Right lobe of liver (tissue), 6 donors: ENCODE results near the gene CNDP1. TPM values are rescaled to one million over a fixed set of nuclear protein-coding genes. Genes with fewer than 3 reads are reported as not detected.

Experiments
- ATAC-seq, 4 donors: fragments of 200-7000 bp; cut with Tn5 transposase; one replicate each; pipeline ENCODE4 v1.9.1; 2020; ENCODE audit warnings: mild to moderate bottlenecking in 4 of 4, moderate library complexity in 4 of 4
- DNase-seq, 3 donors: peaks; one replicate each; pipeline ENCODE4 v3.0.0-alpha.2; 2020
- H3K27ac ChIP-seq, 3 donors: fragments of 200-600 bp; one replicate each; pipeline ENCODE4 v1.8.0; 2022
- H3K27me3 ChIP-seq, 2 donors: fragments of 200-600 bp; one replicate each; pipeline ENCODE4 v1.8.0; 2022
- H3K36me3 ChIP-seq, 4 donors: fragments of 200-600 bp; sonication (generic) in 1 of 4; one replicate each; pipeline versions ENCODE4 v1.5.1 to v1.8.0; 2017 to 2022; ENCODE audit warnings: control low read depth in 1 of 4
- H3K4me1 ChIP-seq, 4 donors: fragments of 200-600 bp; sonication (generic) in 1 of 4; one replicate each; pipeline versions ENCODE4 v1.5.1 to v1.8.0; 2017 to 2022; ENCODE audit warnings: control low read depth in 1 of 4
- H3K4me3 ChIP-seq, 3 donors: fragments of 200-600 bp; one replicate each; pipeline ENCODE4 v1.8.0; 2022
- H3K9me3 ChIP-seq, 4 donors: fragments of 200-600 bp; sonication (generic) in 1 of 4; one replicate each; pipeline versions ENCODE4 v1.5.1 to v1.8.0; 2017 to 2022; ENCODE audit warnings: control low read depth in 1 of 4
- POLR2A ChIP-seq: fragments of 450-650 bp; IDR thresholded peaks from one replicate; pipeline ENCODE4 v1.6.1; 2017; ENCODE audit warnings: antibody characterized with exemption, mild to moderate bottlenecking
- WGBS: methylation state at CpG from one replicate; pipeline ENCODE4 v1.1.6; 2018; ENCODE audit warnings: low coverage, low lambda C conversion rate; ENCODE audit not compliant: insufficient coverage; ENCODE audit errors: missing lambda C conversion rate; 5-methylcytosine and 5-hydroxymethylcytosine counted together
- intact Hi-C, 2 donors: fragments of 100-400 bp; cut with DNase I; formaldehyde crosslinking; loops; one replicate each; pipeline versions ENCODE4 v1.11.2 to v1.14.1; 2022
- total RNA-seq, 6 experiments: library from RNA; depleted of rRNA in 2 of 6; stranded (reverse); fragments of >200 nt in 2 of 6; fragmentation: NEBNext Ultra II Directional in 3 of 6; extraction: Animal tissue kit (Norgen Biotek cat#: 25700) in 3 of 6; gene quantifications; one replicate each; pipeline versions ENCODE4 v1.1.0 to v1.2.4, GENCODE V29; 2016 to 2023
- TF ChIP-seq, protein P1 (sequence below), 4 donors: fragments of 200-600 bp in 3 of 4; fragments of 450-650 bp in 1 of 4; IDR thresholded peaks; one replicate each; pipeline versions ENCODE4 v1.5.1 to v1.8.0; 2016 to 2022; ENCODE audit warnings: antibody characterized with exemption in 4 of 4, mild to moderate bottlenecking in 2 of 4
- donor health status: DM: no; HTN: yes; CAD: no.
- donor health status: DM: no; HTN: no; CAD: no.
- donor health status: DM: no; HTN: no; CAD: no.
- donor health status: DM: no; HTN: yes; CAD: no.
- donor health status: DM: no; HTN: yes; CAD: no.

The CNDP1 gene
- total RNA-seq, 6 experiments from 2014 or later = 10.4 to 61.4 (median 28.4) TPM

- DNase-seq (no peak), ATAC-seq (no peak)
- WGBS = 91% methylated on average over 6 of the region's 7 CpGs
- no peak overlapping the region for H3K27ac ChIP-seq
- H3K9me3 ChIP-seq = no peaks in the 10 kb centered on the region
- no peak for TF ChIP-seq POLR2A
- TF ChIP-seq, protein P1, sequence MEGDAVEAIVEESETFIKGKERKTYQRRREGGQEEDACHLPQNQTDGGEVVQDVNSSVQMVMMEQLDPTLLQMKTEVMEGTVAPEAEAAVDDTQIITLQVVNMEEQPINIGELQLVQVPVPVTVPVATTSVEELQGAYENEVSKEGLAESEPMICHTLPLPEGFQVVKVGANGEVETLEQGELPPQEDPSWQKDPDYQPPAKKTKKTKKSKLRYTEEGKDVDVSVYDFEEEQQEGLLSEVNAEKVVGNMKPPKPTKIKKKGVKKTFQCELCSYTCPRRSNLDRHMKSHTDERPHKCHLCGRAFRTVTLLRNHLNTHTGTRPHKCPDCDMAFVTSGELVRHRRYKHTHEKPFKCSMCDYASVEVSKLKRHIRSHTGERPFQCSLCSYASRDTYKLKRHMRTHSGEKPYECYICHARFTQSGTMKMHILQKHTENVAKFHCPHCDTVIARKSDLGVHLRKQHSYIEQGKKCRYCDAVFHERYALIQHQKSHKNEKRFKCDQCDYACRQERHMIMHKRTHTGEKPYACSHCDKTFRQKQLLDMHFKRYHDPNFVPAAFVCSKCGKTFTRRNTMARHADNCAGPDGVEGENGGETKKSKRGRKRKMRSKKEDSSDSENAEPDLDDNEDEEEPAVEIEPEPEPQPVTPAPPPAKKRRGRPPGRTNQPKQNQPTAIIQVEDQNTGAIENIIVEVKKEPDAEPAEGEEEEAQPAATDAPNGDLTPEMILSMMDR (IDR thresholded peaks at IDR 0.05) = no peak
- H3K36me3 ChIP-seq = no peaks in the 10 kb centered on the region
- H3K27me3 ChIP-seq = no peaks in the 10 kb centered on the region
- H3K4me1 ChIP-seq = peaks cover 0 to 22% (median 8%) of the 10 kb centered on the region in 4 donors
- intact Hi-C loops = no loop called here
- H3K4me3 ChIP-seq = no peak overlapping the region
Measured at GRCh38 chr18:74547860-74548259, 13.6 kb downstream of the CNDP1 start.

DNA sequence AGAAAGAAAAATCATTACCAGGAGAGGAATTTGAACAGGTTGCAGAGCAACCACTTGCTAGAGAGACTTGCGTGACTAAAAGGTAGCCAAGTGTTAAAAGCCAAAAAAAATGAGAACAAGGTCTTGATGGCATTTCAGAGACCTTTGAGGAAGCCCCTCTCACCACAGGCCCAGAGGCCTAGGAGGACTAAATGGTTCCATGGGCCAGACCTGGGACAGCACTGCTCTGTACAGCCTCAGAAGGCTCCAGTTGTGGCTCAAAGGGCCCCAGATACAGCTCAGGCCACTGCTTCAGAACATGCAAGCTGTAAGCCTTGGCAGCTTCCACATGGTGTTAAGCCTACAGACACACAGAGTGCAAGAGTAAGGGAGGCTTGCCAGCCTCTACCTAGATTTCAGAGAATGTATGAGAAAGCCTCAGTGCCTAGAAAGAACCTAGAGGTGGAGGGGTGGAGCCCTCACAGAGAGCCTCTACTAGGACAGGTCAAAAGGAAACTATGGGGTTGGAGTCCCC, 15.3 kb downstream of the CNDP1 start:
- no peak overlapping the region for H3K4me3 ChIP-seq
- DNase-seq (no peak), ATAC-seq (peak in 1 of 4 donors; percentile 14)
- TF ChIP-seq POLR2A = no peak
- TF ChIP-seq, protein P1 (IDR thresholded peaks at IDR 0.05) = no peak
- H3K4me1 ChIP-seq = peaks cover 0 to 18% (median 6%) of the 10 kb centered on the region in 4 donors
- no peaks in the 10 kb centered on the region for H3K27me3 ChIP-seq
- peak overlapping the region in 2 of 3 donors; percentile 16 to 69 for H3K27ac ChIP-seq
- H3K36me3 ChIP-seq = no peaks in the 10 kb centered on the region
- no peaks in the 10 kb centered on the region for H3K9me3 ChIP-seq
- WGBS = 57% methylated on average over 1 of the region's 1 CpG
- intact Hi-C loops = loop anchor here in 1 of 2 donors (5.0 kb wide), 1 partner anchor 197 kb away; no protein-coding TSS in a partner anchor

DNA sequence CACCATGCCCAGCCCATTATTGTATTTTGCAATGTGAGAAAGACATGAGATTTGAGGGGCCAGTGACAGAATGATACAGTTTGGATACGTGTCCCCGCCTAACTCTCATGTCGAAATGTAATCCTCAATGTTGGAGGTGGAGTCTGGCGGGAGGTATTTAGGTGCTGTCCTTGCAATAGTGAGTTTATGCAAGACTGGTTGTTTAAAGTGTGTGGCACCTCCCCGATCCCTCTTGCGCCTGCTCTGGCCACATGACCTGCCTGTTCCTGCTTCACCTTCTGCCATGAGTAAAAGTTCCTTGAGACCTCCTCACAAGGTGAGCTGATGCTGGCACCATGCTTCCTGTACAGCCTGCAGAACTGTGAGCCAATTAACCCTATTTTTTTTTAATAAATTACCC, 16.6 kb downstream of the CNDP1 start:
- DNase-seq (peak; percentile 58 to 86 (median 74)), ATAC-seq (peak; percentile 80 to 91 (median 84))
- no peaks in the 10 kb centered on the region for H3K9me3 ChIP-seq
- peak; percentile 62 for TF ChIP-seq POLR2A
- TF ChIP-seq, protein P1 (IDR thresholded peaks at IDR 0.05) = no peak
- WGBS = 26% methylated on average over 5 of the region's 6 CpGs
- peak overlapping the region in 2 of 3 donors; percentile 50 to 69 for H3K27ac ChIP-seq
- no peaks in the 10 kb centered on the region for H3K27me3 ChIP-seq
- peak overlapping the region in 1 of 3 donors; percentile 33 for H3K4me3 ChIP-seq
- H3K36me3 ChIP-seq = no peaks in the 10 kb centered on the region
- peaks cover 0 to 18% (median 6%) of the 10 kb centered on the region in 4 donors for H3K4me1 ChIP-seq
- intact Hi-C loops = loop anchor here in 1 of 2 donors (5.0 kb wide), 1 partner anchor 199 kb away; no protein-coding TSS in a partner anchor

DNA sequence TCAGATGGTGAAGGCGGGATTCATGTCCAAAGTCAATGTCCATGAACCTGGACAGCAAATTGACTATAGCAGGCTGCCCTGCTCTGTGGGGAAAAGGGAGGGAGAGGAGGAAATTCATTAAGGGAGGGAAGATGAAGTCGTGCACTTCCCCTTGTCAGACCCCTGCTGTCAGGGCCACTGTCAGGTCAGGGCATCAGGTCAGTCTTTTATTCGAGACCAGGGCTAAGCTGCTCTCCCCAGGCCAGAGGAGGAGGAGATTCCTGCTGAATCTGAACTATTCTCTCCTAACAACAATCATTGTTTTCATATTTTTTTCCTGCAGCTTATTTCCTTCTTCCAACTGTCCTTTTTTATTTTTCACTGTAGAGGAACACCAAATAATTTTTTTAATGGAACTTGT, 17.2 kb downstream of the CNDP1 start:
- DNase-seq = no peak
- no peaks in the 10 kb centered on the region for H3K36me3 ChIP-seq
- peaks cover 0 to 18% (median 6%) of the 10 kb centered on the region in 4 donors for H3K4me1 ChIP-seq
- peak; percentile 45 to 51 (median 48) for ATAC-seq
- no peaks in the 10 kb centered on the region for H3K9me3 ChIP-seq
- WGBS = 14% methylated on average over 3 of the region's 3 CpGs
- H3K4me3 ChIP-seq = peak overlapping the region in 2 of 3 donors; percentile 22 to 33
- no peaks in the 10 kb centered on the region for H3K27me3 ChIP-seq
- H3K27ac ChIP-seq = peak overlapping the region; percentile 23 to 69 (median 50)
- intact Hi-C loops = loop anchor here in 1 of 2 donors (5.0 kb wide), 1 partner anchor 199 kb away; no protein-coding TSS in a partner anchor
- TF ChIP-seq, protein P1 (IDR thresholded peaks at IDR 0.05) = no peak
- no peak for TF ChIP-seq POLR2A
